GM19240 (cell line): ENCODE data around the gene CFAP20.

Experiments used
- DNase-seq: peaks from one replicate; pipeline ENCODE4 v3.0.0; 2011; ENCODE audit warnings: low spot score; ENCODE audit not compliant: insufficient read length

The CFAP20 gene

DNA sequence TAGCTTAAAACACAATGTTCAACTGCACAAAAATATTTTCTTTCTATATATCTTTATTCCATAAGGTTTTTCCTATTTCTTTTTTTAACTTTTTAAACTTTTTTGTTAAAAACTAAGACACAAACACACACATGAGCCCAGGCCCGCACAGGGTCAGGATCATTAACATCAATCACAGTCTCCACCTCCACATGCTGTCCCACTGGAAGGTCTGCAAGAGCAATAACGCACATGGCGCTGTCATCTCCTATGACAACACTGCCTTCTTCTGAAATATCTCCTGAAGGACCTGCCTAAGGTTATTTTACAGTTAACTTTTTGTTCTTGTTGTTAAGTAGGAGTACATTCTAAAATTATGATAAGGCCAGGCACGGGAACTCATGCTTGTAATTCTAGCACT lies 4.1 kb downstream of the CFAP20 start:
- no peak for DNase-seq

DNA sequence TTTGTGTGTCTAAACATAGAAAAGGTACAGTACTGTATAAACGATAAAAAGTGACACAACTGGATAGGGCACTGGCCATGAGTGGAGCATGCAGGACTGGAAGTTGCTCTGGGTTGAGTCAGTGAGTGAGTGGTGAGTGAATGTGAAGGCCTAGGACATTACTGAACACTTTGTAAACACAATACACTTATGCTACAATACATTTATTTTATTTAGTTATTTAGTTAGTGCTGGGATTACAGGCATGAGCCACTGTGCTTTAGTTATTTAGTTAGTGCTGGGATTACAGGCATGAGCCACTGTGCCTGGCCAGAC lies 4.6 kb downstream of the CFAP20 start:
- no peak for DNase-seq

- no peak for DNase-seq
These were observed 5.1 kb downstream of the CFAP20 start for GRCh38 chr16:58123896-58124600.

DNA sequence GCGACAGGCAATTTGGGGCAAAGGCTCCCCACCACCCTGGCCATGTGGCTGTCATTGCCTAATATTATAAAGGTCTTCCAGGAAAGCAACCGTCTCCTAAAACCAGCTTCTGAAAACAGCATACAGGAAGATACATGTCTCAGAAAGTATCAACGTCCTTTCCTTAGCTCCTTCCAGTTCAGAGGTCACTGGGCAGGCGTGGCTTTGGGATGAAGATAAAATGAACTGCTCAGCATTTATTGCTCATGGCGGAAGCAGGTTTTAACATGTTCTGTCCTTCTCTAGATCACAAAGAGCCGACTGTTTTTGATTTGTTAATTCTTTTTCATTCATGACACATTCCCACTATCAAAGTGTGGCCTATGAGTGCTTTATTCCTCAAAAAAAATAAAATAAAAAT lies 8.0 kb downstream of the CFAP20 start:
- no peak for DNase-seq

DNA sequence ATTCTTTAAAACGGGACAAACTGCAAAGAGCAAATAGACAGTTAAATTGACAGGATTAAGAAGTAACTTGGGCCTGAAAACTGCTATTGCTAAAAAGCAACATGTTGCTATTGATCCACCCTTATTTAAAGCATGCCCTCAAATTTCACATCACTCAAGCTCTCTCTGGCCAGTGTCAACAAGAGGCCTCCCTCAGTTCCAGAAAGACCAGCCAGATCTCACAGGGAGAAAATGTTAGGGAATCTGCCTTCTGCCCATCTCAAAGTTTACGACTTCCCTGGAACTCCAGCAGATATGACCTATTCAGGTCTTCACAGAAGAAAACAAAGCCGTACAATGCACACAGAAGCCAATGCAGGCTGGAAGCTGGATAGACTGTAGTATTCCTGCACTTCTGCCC lies 8.9 kb downstream of the CFAP20 start:
- no peak for DNase-seq

GRCh38 chr16:58119509-58119845 lies 9.7 kb downstream of the CFAP20 start:
- DNase-seq = no peak

DNA sequence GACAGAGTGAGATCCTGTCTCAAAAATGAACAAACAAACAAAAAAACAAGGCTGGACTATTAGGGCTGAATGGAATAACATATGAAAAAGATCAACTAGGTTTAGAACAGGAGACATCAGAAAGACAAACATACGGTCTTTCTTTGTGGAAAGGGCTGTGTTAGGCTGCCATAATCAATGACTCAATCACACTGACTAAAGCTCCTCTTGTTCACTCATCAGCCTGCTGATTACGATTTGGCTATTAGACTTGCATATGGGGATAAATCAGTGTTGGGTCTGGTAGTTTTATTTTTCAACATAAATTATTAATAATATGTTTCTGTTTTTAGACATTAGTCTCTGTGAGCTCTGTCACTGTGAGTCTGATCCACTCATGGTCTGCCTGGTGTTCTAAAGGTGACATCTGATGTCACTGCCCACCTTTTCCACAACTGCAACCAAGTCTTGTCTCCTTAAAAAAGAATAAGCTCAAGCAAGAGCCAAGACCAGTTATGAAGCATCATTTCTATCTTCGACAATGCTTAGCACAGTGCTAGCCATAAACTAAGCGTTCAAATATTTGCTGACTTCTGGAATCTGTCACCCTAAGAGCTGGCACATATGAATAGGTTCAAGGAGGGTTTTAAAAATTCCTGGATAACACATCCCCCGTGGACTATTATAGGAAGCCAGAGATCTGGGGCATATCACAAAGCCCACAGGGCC lies 10.2 kb downstream of the CFAP20 start:
- DNase-seq = no peak

DNA sequence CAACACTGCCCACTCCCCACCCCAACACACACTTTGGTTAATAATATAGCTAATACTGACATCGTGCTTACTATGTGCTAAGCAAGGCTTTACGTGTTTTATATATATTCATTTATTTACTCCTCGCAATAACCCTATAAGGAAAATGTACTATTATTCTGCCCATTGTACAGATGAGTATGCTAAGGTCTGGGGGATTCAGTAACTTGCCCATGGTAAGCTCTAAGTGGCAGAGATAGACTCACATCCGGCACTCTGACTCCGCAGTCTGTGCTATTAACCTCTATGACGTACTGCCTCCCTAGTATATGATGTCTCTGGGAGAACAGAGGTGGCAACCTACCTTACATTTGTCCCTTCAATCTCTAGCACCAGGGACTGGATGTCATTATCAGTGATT lies 12.7 kb downstream of the CFAP20 start:
- no peak for DNase-seq

DNA sequence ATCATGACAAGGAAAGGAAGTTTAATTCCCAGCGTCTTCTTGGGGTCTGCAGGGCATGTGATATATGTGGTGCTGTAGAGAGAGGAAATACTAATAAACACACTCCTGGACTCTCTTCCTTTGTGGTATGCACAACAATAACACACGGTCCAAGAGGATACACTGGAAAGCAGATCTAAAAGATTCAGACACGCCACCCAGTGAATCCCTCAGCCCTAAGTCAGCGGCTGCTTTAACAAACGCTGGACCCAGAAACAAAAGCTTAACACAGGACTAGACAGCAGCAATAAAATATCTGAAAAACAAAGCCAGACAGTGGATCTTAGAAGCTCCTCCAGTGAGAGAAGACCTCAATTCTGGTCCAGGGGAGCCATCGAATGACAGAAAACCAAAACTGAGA lies 13.1 kb downstream of the CFAP20 start:
- DNase-seq = no peak

DNA sequence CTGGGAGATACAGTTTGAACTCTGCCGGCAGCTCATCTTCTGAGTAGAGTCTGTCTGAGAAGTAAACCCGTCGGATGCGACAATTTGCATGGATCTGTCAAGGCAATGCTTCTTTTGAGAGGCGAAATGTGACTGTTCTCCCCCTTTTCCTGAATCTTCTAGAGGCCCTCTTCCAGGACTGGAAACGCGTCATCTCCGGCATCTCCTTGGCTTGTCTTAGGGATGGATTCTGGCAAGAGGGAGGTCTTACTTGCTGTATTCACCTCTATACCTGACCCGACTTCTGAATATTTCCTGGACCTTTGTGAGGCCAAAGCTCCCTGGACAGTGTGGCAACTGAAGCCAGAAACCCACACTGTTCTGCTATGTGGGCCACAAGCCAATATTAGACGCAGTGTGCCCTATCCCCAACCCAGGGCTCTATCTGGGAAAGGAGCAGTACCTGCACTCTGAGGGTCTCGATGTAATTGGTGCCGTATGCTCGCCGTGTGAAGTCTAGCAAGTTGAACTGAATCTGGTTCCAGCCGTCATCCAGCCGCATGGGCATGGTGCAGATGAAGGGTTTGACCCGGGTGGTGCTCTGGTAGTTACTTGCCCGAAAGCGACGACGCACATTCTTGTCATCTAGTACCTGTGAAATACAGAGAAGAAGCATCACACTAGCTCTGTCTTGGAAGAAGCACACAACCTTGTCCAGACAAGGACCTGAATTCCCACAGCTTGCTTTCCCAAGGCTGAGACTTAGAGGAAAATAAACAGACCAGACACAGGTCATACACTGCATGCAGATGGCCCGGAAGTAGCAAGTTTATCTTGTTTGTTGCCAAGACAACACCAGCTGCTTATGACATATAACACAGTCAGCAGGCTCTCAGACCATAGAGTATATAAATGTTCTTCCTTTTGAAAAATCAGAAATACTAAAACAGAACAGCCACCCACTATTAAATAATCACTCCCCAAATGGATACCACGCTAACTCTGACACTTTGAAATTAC lies 14.1 kb downstream of the CFAP20 start:
- no peak for DNase-seq

DNA sequence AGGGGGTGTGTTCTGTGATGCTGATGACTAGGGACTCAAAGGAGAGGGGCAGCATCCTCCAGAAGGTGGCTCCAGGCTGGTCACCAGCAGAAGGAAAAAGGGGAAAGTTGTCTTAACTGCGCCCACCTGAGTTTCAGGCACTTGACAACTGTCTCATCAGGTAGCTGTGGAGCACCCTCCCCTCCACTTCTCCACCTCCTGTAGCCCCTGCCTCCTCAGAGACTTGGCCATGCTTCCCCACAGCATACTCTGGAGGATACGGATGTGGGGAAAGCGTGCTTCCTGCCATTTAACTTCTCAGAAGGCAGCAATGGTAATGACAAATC lies 17.9 kb downstream of the CFAP20 start:
- DNase-seq = no peak

DNA sequence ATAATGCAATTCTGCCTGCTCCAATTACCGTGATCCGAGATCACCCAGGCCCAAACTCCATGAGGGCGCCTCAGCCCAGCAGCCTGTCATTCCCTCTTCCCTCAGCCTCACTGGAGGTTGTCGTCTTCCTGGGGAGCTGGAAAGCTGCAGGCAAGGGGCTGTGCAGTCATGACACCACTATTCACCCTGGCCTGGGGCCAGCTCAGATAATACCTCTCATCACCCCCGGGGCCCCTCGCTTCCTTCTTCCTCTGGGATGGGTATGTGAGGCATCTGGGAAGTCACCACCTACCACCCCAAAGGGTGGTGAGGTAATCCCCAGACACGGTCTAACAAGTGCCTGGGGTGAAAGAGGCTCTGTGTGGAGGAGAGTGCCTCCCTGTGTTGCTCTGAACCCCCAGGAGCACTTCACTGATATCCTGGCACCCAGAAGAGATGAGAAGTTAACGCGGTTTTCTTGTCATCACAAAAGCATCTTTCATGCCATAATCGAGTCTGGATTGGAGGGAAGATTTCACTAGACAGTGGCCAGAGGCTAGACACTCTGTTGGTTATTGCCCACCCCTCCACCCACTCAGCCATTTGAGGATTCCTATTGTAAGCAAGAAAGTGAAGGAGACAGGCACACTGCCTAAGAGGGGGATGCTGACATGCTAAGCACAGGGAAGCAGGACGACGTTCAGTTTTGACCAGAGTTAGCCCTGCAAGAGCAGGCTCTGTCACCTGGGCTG lies 18.4 kb downstream of the CFAP20 start:
- no peak for DNase-seq

DNA sequence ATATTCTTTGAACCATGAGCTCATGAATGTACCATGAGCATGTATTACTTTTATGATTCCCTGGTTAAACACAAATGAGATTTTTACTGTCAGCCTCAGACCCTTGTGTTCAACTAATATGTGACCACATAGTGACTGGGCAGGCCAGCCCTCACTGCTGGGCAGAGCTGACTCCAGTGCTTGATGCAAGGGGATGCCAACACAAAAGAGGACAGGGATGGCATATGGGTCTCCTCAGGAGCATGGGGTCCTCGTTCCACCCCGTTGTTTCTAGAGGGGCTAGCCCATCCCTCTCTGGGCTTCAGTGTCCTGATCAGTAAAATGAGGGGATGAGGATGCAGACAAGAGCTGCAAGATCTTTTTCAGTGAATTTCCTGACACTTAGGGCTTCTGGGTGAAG lies 19.3 kb downstream of the CFAP20 start:
- no peak for DNase-seq

- DNase-seq = no peak
These were observed 19.9 kb downstream of the CFAP20 start for GRCh38 chr16:58109330-58109729.

GRCh38 chr16:58107709-58108108 lies 21.5 kb downstream of the CFAP20 start:
- no peak for DNase-seq

DNA sequence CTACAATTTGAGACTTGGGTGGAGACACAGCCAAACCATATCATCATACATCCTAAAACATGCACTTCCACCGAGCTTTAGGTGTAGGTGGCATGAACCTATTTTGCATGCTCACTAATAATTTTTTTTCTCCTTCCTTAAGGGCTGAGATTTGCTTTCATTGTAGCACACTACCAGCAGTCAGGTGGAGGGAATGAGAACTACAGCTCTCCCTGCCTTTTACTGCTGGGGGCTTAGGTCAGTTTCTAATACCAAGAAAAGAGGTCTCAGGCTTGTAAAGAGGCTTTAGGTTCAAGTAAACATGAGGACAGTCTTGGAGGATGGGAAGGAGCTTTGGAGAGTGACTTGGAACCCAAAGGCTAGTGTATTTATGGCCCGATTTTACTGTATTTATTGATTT lies 22.0 kb downstream of the CFAP20 start:
- DNase-seq = no peak

DNA sequence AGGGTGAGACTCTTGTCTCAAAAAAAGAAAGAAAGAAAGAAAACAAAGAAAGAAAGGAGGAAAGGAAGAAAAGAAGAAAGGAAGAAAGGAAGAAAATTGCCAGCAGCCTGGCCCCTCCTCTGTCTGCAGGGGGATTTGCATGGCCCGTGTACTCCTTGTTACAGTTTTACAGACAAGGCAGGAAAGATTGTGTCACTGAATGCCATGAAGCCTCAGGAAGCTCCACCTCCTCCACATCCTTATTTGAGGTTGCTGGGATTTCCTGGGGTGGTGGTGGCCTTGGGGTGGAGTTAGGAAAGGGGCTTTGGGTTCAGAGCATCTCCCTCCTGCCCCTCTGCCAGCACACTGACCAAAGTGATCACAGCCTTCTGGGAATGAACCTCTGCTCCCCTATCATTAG lies 23.6 kb downstream of the CFAP20 start:
- DNase-seq = no peak

DNA sequence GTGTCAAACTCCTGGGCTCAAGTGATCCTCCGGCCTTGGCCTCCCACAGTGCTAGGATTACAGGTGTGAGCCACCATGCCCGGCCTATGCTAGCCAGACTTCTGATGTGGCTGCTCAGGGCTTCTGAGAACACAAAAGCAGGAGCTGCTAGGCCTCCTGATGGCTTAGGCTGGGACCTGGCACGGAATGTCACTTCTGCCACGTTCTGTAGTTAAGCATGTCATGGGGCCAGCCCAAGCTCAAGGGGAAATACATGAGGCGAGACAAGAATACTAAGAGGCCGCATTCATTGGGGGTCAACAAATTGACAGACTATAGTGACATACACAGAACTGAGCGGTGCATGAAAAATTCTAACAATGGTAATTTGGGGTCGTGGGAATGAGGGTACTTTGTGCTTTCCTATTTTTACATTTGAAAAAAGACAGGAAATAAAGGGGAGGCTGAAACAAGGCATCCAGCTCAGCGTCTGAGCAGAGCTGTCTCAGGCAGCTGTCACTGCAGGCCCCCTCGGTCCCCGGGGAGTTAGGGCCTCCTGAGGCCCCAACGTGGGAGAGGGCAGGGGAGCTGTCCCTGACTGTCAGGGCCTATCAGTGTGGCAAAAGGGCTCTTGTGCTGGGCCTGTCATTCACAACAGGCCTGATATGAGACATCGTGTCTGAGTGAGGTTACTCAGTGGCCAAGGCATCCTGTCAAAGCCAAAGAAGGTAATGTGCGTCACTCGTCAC lies 26.4 kb downstream of the CFAP20 start:
- DNase-seq = no peak

DNA sequence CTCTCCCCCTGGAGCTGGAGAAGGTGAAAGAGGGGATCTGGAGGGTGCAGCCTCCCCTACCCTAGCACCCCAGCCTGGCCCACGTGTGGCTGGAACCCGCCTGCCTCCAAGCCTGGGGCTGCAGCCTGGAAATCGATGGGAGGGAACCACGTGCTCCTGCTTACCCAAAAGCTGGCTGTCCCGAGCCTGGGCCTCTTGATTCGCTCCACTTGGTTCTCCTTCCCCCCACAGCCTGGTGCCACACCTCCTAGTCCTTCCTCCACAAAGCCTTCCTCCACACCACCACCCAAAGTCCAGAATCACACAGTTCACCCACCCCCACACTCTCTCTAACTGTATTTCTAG lies 29.3 kb downstream of the CFAP20 start:
- DNase-seq = no peak

- no peak for DNase-seq
These were observed 29.9 kb downstream of the CFAP20 start for GRCh38 chr16:58099097-58099955.
